ENCODE data around the gene IST1.

IST1 gene

DNA sequence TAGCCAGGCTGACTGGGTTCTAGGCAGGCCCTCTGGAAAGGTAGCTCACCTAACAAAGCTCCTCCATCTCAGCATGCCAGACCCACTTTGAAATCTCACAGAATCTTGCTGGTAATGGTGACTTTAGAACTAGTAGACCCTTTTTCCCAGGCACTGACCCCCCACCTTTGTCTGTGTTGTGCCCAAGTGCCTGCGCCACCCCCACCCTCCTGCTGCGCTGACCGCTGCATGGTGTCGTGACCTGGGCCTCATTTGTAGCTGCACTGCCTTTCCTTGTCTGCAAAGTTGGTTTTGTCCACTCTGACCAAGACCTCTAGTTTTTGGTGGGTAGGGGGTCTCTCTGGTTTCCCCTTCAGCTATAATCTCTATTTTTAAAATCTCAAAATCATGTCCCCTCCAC is 42.8 kb upstream of the IST1 start:
- TF ChIP-seq, protein P1, sequence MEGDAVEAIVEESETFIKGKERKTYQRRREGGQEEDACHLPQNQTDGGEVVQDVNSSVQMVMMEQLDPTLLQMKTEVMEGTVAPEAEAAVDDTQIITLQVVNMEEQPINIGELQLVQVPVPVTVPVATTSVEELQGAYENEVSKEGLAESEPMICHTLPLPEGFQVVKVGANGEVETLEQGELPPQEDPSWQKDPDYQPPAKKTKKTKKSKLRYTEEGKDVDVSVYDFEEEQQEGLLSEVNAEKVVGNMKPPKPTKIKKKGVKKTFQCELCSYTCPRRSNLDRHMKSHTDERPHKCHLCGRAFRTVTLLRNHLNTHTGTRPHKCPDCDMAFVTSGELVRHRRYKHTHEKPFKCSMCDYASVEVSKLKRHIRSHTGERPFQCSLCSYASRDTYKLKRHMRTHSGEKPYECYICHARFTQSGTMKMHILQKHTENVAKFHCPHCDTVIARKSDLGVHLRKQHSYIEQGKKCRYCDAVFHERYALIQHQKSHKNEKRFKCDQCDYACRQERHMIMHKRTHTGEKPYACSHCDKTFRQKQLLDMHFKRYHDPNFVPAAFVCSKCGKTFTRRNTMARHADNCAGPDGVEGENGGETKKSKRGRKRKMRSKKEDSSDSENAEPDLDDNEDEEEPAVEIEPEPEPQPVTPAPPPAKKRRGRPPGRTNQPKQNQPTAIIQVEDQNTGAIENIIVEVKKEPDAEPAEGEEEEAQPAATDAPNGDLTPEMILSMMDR (IDR thresholded peaks at IDR 0.05): no peak
- TF ChIP-seq ZFX (IDR thresholded peaks at IDR 0.05; ENCODE audit: borderline replicate concordance): no peak
- no peak overlapping the region for H3K27ac ChIP-seq

DNA sequence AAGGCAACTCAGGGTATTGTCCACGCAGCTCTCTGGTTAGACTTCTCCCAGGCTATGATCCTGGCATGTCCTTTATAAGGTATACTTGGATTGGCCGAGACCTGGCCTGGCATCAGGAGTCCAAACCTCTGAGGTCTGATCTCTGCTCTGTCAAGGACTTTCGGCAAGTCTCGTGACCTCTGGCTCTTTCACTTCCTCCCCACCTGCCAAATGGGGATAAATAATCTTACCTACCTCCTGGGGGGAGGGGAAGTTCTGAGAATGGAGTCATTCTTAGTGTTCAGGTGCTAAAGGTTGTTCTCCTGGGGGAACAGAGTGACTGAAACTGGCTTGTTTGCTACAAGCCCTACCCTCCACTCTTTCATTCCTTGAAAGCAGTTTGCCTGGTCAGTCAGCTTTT is 41.9 kb upstream of the IST1 start:
- TF ChIP-seq ZFX (IDR thresholded peaks at IDR 0.05; ENCODE audit: borderline replicate concordance): no peak
- TF ChIP-seq, protein P1 (IDR thresholded peaks at IDR 0.05): no peak
- no peak overlapping the region for H3K27ac ChIP-seq

DNA sequence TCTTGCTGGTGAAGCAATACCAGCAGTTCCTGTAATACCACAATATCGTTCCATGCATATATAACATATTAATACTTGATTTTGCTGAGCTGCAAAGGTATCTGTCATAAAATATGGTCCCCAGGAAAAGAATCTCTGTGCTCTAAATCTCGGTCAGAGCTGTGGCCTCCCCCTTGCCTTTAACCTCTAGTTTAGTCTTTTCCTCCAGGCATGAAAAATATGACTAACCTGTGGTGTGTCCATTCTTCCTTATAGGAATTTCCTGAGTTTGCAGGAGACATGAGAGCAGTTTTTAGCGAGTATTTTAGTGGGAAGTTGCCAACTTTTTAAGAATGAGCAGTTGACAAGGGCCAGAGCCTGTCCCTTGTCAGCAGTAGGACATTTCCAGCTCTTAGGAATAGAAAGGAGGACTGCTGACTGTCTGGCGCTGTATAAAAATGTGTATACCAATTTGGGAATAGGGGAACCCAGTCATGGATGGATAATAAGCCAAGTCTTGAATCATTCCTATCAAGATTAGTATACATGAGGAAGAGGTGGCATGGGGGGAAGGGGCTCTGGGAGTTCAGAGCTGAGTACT is 40.9 kb upstream of the IST1 start:
- no peak for TF ChIP-seq ZFX (IDR thresholded peaks at IDR 0.05; ENCODE audit: borderline replicate concordance)
- TF ChIP-seq, protein P1 (IDR thresholded peaks at IDR 0.05): no peak
- H3K27ac ChIP-seq: no peak overlapping the region

DNA sequence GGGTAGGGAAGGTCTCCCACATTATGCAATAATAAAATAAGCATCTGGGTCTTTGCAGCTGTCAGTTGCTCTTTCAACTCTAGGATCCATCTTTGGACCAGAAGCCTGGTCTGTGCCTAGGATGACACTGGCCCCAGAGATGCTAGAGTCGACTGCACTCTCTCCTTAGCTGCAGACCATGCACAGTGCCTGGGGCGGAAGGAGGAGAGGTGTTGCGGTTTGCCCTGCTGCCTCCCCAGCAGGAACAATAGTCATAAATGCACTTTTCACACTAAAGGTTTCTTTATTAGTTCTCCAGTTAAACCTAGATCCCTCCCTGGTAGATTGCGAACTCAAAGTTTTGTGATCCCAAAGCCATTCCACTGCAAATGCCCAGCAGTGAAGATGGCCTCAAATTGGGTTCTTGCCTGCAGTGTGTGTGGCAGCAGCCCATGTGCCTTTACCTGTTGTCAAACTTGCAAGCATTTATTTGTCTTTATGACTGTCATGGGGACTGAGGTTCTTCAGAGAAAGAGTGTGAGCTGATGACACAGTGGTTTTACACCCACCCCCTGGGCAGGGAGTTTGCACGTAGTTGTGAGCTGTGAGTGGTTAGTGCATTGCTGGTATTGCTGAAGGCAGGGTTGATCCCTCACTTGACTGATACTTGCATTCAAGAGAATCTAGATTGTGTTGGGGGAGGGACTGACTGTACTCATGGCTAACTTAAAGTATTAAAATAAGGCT is 39.2 kb upstream of the IST1 start:
- TF ChIP-seq, protein P1 (IDR thresholded peaks at IDR 0.05): no peak
- TF ChIP-seq ZFX (IDR thresholded peaks at IDR 0.05; ENCODE audit: borderline replicate concordance): no peak
- no peak overlapping the region for H3K27ac ChIP-seq

DNA sequence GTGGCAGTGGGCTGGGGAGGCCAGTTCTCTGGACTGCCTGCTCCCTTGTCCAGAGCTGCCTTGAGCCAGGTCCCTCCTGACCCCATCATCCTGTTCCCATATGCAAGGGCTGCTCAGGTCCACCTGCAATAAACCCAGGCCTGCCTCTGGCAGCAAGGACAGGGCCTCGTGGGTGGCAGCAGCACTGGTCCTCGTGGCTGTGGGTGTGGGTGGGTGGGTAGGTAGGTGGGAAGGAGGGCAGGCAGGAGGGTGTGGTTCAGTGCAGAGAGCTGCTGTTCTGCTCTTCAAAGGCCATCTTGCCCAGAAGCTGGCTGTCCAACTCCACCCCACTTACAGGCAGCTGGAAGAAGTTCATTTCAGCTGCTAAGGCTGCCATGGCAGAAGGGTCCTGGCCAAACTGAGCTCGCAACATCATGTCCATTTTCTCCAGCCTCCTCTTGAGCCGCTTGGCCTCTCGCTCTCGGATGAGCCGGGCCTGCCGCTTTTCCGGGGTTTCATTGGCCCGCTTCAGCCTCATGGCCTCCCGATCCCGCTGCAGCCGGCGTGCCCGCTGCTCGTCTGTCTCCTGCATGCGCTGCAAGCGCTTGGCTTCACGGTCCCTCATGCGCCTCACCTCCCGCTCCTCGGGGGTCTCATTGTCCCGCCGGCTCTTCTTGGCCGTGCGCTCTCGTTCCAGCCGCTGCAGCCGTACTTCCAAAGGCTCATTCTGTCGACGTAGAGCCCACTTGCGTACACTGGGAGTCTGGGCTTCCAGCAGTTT is 35.4 kb upstream of the IST1 start:
- TF ChIP-seq ZFX (IDR thresholded peaks at IDR 0.05; ENCODE audit: borderline replicate concordance): no peak
- TF ChIP-seq, protein P1 (IDR thresholded peaks at IDR 0.05): no peak

DNA sequence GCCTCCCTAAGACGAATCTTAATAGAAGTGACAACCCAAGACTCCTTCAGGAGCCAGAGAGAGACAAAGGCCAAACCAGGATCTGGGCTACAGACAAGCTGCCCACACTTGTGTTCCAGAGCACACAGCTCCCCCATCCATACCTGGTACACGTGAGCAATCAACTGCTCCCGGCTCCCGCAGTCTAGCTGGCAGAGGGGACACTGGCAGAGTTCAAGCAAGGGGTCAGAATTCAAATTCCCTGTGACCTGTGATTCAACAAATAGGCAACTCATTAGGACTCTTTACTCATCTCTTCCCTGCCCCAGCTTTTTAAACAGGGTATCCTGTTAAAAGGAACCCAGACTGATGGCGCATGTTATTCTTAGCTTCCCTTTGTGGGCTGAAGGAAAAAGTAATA is 31.3 kb upstream of the IST1 start:
- H3K27ac ChIP-seq: no peak overlapping the region
- no peak for TF ChIP-seq ZFX (IDR thresholded peaks at IDR 0.05; ENCODE audit: borderline replicate concordance)
- TF ChIP-seq, protein P1 (IDR thresholded peaks at IDR 0.05): no peak

More for the DNA sequence above, 35.4 kb upstream of the IST1 start:
- no peak overlapping the region for H3K27ac ChIP-seq

Data from 22Rv1 (cell line).